OCI-LY3 (cell line): ENCODE measurements around the gene SCAMP3.
"Not testable (repeated sequence)": the region's sequence is repeated elsewhere in the genome, so short reads cannot be mapped to it uniquely, and the experiment has no call there.

Experiments used
- H2AFZ ChIP-seq: fragments of 200-600, 300-600 bp; shearing (Covaris generic); 2 replicates; pipeline ENCODE4 v1.6.0; 2014; ENCODE audit warnings: antibody characterized with exemption, low read depth, low read length
- H3K27ac ChIP-seq: fragments of 200-600, 300-600 bp; sonication (generic); 2 replicates; pipeline ENCODE4 v1.5.1; 2014; ENCODE audit warnings: mild to moderate bottlenecking, low read length, moderate library complexity, mixed read lengths
- H3K27me3 ChIP-seq: fragments of 200-600, 300-600 bp; sonication (generic); 2 replicates; pipeline ENCODE4 v1.6.1; 2014; ENCODE audit warnings: low read depth, low read length, mixed read lengths
- H3K36me3 ChIP-seq: fragments of 200-600, 300-600 bp; sonication (generic); replicated peaks from 2 replicates; pipeline ENCODE3; 2014; ENCODE audit warnings: low read depth, low read length, mixed read lengths
- H3K4me1 ChIP-seq: fragments of 300-600, 200-600 bp; sonication (generic); 2 replicates; pipeline ENCODE4 v1.6.1; 2014; ENCODE audit warnings: low read length, mixed read lengths
- H3K4me2 ChIP-seq: fragments of 200-600, 300-600 bp; sonication (generic); 2 replicates; pipeline ENCODE4 v1.6.1; 2014; ENCODE audit warnings: low read length, mixed read lengths
- H3K4me3 ChIP-seq: fragments of 300-600, 200-600 bp; sonication (generic); 2 replicates; pipeline ENCODE4 v1.5.1; 2014; ENCODE audit warnings: antibody characterized with exemption, mild to moderate bottlenecking, low read length, moderate library complexity
- H3K79me2 ChIP-seq: fragments of 300-600, 200-600 bp; shearing (Covaris generic); 2 replicates; pipeline ENCODE4 v1.6.1; 2014; ENCODE audit warnings: mild to moderate bottlenecking, low read length, mixed read lengths
- H3K9ac ChIP-seq: fragments of 300-600, 200-600 bp; shearing (Covaris generic); 2 replicates; pipeline ENCODE4 v1.6.0; 2014; ENCODE audit warnings: mild to moderate bottlenecking, low read length, moderate library complexity
- H3K9me3 ChIP-seq: fragments of 200-600, 300-600 bp; shearing (Covaris generic); 2 replicates; pipeline ENCODE4 v1.6.1; 2014; ENCODE audit warnings: low read length, mixed read lengths; ENCODE audit not compliant: insufficient read depth
- H4K20me1 ChIP-seq: fragments of 200-600, 300-600 bp; sonication (generic); 2 replicates; pipeline ENCODE4 v1.6.1; 2016; ENCODE audit warnings: low read length, mixed read lengths; ENCODE audit not compliant: insufficient read depth
- CTCF ChIP-seq: fragments of 200-600, 300-600 bp; sonication (generic); IDR thresholded peaks from 2 replicates; pipeline ENCODE4 v1.5.1; 2014; ENCODE audit warnings: antibody characterized with exemption, low read length, low read depth
- EZH2phosphoT487 ChIP-seq: fragments of 200-600 bp; shearing (Covaris generic); IDR thresholded peaks from 2 replicates; pipeline ENCODE4 v1.6.1; 2018; ENCODE audit warnings: antibody characterized with exemption, mixed run types, low read depth

SCAMP3 gene

GRCh38 chr1:155218854-155219591 lies 43.1 kb downstream of the SCAMP3 start:
- TF ChIP-seq EZH2phosphoT487 (no peak), CTCF (no peak)
- H3K27ac ChIP-seq: no peak overlapping the region
- H3K4me2 ChIP-seq: peak overlapping the region; percentile 5
- peak overlapping the region; percentile 32; the same call in 1 of the 2 replicates for H2AFZ ChIP-seq
- H3K9me3 ChIP-seq: no peaks in the 10 kb centered on the region
- no peaks in the 10 kb centered on the region for H3K36me3 ChIP-seq
- no peak overlapping the region for H3K9ac ChIP-seq
- no peaks in the 10 kb centered on the region for H3K79me2 ChIP-seq
- H3K27me3 ChIP-seq: no peaks in the 10 kb centered on the region
- no peak overlapping the region for H3K4me3 ChIP-seq
- peaks cover 5% of the 10 kb centered on the region; the same call in 1 of the 2 replicates for H3K4me1 ChIP-seq
- no peaks in the 10 kb centered on the region for H4K20me1 ChIP-seq

- not testable (repeated sequence) for H4K20me1 ChIP-seq, H3K9me3 ChIP-seq, H3K27me3 ChIP-seq, H3K79me2 ChIP-seq, H3K27ac ChIP-seq, H3K4me3 ChIP-seq, H3K9ac ChIP-seq, H3K36me3 ChIP-seq, H2AFZ ChIP-seq, H3K4me2 ChIP-seq
- peaks cover 11% of the 10 kb centered on the region for H3K4me1 ChIP-seq
Measured at GRCh38 chr1:155214702-155215101, 47.5 kb downstream of the SCAMP3 start.

- H3K4me3 ChIP-seq, H3K4me2 ChIP-seq, H3K79me2 ChIP-seq, H2AFZ ChIP-seq, H3K27ac ChIP-seq, H3K9ac ChIP-seq, H3K27me3 ChIP-seq, H3K9me3 ChIP-seq, H4K20me1 ChIP-seq, H3K36me3 ChIP-seq: not testable (repeated sequence)
- H3K4me1 ChIP-seq: peaks cover 21% of the 10 kb centered on the region
Measured at GRCh38 chr1:155212051-155212440, 50.1 kb downstream of the SCAMP3 start.

GRCh38 chr1:155211381-155212050 lies 50.6 kb downstream of the SCAMP3 start:
- not testable (repeated sequence) for H3K4me2 ChIP-seq, H3K9me3 ChIP-seq, H3K27me3 ChIP-seq, H3K4me3 ChIP-seq, H3K27ac ChIP-seq, H3K9ac ChIP-seq, H3K79me2 ChIP-seq, H2AFZ ChIP-seq, H4K20me1 ChIP-seq, H3K36me3 ChIP-seq
- peaks cover 23% of the 10 kb centered on the region for H3K4me1 ChIP-seq

- Histone ChIP-seq H3K27ac (no peak overlapping the region), H3K4me3 (0 out of 2 replicates have a peak overlapping the region, but pooled peaks have one; percentile 88)
Measured at GRCh38 chr1:155210314-155211104, 51.7 kb downstream of the SCAMP3 start.

More at GRCh38 chr1:155210314-155211104, 51.7 kb downstream of the SCAMP3 start:
- no peaks in the 10 kb centered on the region for H3K36me3 ChIP-seq
- no peaks in the 10 kb centered on the region for H3K9me3 ChIP-seq
- H3K4me2 ChIP-seq: peak overlapping the region; percentile 86; the same call in 1 of the 2 replicates
- no peak overlapping the region for H3K9ac ChIP-seq
- H3K27me3 ChIP-seq: no peaks in the 10 kb centered on the region
- peaks cover 6% of the 10 kb centered on the region for H3K79me2 ChIP-seq
- no peaks in the 10 kb centered on the region for H4K20me1 ChIP-seq
- peaks cover 23% of the 10 kb centered on the region for H3K4me1 ChIP-seq
- no peak overlapping the region for H2AFZ ChIP-seq
- TF ChIP-seq EZH2phosphoT487 (no peak), CTCF (no peak)
